NCI-H2029 (cell line): Measurements from ENCODE around the gene SPATA17.

Source experiments
- DNase-seq: peaks from one replicate; lab custom pipeline; 2025; lab: John Stamatoyannopoulos, UW

The SPATA17 gene

DNA sequence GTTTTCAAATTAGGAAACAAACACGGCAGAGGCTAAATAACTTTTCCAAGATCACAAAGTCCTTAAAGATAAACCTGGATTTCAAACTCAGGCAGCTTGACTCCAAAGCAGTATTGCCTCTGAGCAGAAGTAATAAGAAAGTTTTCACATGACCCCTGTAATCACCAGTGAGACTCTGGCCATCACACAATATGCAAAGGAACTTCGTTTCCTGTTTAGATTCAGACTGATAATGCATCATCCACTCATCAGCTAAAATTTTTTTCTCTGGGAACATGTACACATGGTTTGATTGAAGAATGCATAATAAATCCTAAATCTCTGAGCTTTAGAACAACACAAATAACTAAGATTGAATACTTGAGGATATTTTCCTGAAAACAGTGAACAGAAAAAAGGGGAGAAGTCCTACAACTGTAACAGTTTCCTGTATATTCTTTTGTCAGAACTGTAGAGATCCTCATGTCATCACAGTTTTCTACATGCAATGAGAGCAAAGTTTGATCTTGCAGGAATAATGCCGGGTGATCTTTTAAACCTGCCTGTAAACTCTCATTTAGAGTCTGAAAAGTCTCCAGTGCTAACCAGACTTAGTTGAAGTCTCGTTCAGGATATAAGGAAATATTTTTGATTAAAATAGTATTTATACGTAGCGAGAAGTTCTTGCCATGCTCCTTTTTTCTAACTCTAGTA, 225.3 kb downstream of the SPATA17 start:
- DNase-seq, result no peak

DNA sequence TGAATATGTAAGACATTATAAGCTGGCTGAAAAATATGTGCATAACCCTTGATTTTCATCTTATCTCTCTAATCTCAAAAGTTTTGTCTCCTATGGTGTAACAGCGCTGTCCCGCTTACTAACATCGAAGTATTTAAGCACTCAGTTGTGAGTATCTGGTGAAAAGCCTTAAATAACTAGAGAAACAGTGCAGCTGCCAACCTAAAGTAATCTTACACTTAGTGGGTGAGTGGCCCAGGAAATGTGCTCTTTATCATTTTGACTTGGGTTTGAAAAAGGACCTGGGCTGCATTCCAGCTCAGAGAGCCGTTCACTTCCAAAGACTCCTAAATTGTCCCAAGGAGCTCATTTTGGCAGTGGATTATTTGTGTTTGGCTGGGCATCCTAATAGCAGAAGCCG, 225.9 kb downstream of the SPATA17 start:
- DNase-seq, result no peak

DNA sequence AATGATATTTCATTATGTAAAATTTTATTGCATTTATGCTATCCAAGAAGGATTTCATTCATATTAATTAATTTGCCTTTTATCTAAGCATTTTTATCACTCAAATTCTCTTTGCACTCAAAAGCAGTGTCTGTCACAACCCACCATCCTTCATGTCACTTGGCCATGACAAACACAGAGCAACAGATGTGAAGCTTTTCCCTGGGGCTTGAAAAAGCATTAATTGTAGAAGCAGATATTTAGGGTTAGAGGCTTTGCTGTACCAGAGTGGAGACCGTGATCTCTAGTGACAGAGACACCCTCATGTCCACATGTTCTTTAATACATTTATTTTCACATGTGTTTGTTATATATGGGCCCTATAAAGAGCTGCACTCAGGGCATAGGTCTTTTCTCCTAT, 230.5 kb downstream of the SPATA17 start:
- no peak for DNase-seq

DNA sequence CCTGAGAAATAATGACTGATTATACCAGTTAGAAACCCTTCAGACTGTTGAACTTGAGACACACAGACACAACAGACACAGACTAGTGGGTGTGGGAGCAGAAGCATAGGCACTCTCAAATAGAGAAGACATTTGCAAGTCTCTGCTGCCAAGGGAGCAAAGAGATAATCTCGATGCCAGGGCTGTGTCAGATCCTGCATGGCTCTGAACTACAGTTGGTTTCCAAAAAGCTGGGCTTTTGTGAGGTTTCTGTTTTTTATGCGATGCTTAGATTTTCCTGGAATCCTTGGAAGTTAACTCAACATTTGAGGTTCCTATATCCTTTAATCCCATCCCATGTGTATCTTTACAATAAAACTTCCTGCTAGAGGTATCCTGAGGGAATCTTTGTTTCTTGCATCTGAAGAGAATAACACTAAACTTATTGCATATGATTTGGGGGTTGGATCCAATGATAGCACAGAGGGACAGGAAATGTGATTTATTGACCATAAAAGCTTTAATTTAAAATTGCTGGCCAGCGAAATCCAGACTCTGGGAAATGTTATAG, 236.4 kb downstream of the SPATA17 start:
- DNase-seq, result no peak

DNA sequence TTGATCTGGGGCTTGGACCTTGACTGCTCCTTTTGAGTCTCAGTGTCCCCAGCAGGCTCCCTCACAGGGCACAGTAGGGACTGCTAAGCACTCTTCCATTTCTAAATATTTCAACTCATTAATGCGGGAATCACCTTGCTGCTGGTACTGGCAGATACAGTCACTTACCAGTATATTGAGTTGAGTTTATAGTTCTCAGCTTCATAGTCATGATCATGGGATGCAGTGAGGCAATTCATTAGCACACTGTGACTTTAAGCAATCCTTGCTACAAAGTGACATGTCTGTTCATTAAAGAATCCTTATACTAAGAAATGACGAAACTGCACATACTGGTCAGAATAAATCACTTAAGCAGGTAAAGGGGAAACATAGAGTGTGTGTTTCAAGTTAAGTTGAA, 240.8 kb downstream of the SPATA17 start:
- no peak for DNase-seq

DNA sequence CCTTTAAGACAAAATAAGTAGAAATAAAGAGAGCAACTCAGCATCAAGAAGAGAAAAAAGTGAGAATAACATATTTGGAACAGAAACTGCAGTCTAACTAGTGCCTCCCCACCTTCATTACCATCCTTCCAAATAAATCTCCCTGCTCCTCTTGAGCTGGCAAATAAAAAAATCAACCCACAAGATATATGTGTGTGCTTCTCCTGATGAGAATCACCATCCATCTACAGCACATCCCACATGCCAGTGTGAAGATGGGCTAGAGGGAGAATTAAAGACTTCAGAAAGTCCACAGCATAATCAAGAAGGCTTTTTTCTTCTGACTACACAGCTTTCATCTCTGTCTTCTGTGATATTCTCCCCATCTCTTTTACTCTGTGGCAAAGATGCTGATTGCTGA, 244.1 kb downstream of the SPATA17 start:
- DNase-seq, result no peak

DNA sequence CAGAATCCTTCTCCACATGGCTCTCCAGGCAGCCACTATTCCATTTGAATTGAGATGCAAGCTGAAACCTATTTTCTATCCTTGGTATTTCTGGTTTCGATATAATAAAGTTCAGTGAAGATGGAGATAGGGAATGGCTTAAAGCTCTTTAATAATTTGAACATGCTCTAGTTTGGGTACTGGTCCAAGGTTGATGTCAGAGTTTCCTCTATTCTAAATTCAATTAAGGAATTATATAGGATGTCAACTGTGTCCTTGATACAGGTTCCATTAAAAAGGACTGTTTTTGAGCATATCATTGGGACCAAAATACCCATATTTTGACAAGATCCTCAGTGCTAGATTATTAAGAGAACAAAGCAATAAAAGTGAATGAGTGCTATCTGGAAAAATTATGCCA, 245.3 kb downstream of the SPATA17 start:
- DNase-seq, result no peak

DNA sequence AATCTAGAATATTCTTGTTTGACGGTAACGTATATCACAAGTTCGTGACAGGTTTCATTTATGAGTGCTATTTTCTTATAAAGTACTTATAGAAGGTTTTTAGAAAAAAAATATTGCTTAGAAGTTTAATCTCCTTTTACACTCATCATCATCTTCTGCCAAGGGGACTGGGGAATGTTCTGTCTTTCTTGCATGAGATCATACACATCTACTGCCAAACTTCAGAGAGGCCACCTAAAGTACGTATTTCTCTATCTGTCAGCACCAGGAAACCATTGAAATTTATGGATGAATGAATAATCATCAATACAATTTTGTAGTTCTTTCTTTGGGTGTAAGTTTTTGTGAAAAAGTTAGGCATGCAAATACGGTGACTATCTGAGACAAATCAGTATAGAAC, 245.8 kb downstream of the SPATA17 start:
- no peak for DNase-seq

DNA sequence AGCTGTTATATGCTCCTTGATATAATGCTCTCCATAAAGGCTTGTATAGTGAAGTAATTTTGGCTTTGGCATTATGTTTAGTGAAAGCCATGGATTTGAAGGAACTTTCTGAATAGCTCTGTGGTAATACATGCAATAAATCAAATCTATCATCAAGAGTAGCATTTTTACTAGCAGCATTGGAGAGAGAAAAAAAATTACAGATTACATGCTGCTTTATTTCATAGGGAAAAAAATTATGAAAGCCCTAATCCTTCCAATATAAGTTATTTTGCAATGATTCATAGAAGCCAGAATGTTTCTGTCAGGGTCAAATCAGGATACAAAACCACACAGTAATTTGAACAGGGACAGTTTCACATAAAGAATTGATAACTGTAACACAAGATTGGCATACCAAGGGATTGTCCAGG, 250.0 kb downstream of the SPATA17 start:
- no peak for DNase-seq

DNA sequence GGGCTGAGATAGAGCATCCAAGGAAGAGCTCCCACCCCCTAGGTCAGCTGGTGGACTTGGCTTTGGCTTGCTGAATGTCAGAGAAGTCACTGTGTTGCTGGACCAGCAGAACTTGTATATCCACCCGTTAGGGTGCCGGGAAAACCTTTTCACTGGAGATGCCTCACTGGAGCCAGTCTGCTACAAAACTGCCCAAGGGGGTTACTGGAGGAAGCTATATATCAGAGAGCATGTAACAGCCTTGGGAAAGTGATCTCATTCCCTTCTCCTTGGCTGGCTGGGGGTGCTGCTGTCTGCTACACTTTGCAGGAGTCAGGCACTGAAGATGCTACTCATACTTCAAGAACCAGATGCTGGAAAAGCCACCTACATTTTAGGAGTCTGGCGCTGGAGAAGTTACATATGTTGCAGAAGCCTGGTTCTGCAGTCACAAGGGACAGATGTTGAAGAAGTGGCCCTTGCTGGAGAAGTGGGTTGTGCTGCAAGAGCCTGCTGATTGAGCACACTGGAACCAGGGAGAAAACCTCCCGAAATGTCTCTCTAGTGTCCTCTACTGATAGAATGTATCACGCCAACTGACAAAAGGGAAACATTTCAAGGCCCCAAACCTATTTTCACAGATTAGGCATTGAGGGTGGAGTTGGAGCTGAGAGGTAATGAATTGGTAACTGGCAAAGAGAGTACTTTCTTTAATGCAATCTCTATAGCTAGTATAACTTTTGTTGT, 250.6 kb downstream of the SPATA17 start:
- DNase-seq, result no peak

DNA sequence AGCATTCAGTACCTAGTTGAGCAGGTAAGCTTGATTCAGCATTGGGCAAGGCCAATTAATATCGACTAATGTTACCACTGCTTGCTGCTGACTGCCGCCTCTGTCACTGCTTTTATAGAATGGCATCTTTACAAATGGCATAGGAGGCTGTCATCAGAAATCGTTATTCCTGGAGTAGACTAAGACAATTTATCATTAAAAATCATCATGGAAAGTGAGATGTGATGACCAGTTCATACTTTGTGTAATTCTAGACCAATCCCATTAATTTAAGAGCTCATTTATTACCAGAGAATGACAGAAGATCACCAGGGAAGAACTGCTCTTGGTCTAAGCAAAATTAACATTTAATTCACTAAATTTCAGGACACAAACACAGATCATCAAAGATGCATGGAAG, 254.0 kb downstream of the SPATA17 start:
- DNase-seq, result no peak

DNA sequence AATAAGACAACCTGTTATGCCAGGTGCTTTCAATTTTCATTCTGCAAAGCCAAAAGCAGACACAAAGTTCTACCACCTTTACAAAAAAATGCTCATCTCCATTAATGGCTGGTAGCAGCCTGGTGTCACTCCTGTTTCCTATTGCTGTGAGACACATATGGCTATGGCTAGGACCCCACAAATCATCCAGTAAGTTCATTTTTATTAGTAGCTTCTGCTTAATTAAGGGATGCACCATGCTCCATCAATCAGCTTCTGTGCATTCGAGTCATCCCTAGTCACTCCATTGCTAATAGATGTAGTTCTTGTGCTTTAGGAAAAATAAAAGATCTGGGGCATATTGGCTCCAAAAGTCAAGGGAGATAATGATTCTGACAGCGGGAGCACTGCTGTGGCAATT, 257.2 kb downstream of the SPATA17 start:
- DNase-seq, result no peak

DNA sequence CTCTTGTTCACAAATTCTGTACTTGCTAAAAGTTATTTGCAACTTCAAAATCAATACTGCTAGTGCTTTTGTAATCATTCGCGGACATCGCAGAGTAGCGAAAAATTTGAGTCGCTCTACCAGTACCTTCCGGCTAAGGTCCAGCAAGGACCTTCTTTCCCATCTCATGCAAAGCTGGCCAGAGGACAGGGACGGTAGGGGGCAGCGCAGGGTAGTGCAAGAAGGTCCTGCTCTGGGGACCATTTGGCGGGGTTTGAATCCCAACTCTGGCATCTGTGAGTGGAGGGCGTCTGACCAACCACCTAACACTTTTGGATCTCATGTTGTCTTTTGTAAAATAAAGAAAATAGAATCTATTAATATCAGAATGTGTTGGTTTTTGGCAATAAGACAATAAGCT, 258.3 kb downstream of the SPATA17 start:
- no peak for DNase-seq

DNA sequence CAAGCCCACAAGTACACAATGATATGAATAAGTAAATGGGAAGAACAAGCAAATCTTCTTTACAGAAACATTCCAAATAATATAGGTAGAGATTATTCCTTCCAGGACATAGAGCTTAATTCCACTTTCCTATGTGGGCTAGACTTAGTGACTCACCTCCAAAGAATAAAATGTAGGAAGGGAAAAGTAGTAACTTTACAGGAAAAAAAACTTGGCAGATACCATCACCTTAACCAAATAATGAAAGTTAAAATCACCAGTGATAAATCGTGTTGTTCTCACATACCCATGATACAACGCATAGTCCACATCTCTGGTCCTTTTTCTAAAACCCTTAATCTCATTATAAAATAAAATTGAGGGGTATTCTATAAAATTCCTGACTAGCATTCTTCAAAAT, 260.8 kb downstream of the SPATA17 start:
- DNase-seq, result no peak

DNA sequence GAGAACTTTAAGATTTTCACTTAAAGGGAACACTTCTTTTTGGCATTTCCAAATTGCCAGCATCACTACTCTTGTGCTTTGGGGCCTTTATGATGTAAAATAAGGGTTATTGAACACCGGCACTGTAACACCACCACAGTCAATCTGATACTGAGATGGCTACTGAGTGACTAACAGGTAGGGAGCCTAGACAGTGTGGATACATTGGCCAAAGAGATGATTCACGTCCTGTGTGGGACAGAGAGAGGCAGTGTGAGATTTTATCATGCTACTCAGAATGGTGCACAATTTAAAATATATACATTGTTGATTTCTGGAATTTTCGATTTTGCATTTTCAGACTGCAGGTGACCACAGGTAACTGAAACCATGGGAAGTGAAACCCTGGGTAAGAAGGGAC, 261.6 kb downstream of the SPATA17 start:
- no peak for DNase-seq

DNA sequence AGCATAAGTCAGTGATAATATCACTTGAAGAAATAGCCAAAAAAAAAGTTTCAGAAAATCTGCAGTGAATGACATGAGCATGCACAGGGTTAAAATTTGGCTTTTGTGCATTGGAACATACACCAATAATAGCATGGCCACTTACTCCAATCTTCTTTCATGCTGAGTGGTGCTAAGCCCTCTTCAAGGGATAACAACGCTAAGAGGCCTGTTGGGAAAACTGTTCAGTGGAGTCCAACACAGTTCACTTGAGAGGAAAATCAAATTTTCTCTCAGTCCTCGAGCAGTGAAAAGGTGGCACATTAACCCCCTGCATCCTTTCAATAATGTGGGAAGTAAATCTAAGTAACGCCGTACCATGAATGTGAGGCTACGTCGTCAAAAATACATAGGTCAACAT, 264.7 kb downstream of the SPATA17 start:
- DNase-seq, result no peak

DNA sequence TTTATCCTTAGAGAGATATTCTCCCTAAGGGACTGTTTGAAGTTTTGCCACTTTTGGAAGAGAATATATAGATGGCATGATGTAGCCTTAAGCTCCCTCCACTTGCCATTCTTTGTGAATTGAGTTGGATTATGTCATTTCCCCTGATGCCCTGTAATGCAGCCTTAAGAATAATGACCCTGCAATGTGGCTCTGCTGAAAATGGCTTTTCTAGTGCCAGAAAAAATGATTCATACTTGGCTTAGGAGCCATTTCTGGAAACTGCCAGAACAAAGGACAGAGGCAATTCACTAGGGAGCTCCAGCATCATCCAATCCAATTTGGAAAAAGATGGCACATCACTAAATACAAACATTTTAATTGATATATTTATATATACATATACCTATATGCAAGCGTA, 265.3 kb downstream of the SPATA17 start:
- DNase-seq, result no peak

DNA sequence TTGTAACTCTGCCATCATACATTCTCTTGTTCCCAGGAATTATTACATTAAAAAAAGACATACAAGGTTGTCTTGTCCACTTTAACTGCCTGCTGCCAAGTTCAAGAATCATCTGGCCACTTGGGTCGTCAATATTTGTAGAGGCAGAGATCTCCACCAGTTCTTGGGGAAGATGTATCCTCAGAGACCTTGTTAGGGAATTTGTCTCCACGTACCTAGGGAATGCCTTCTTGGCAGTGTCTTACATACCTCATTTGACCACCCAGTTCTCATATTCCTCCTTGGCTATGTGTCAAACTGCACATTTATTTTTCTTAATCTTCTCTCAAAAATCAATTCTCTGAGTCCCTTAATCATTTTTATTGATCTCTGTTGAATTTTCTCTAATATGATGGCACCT, 266.0 kb downstream of the SPATA17 start:
- DNase-seq, result no peak

DNA sequence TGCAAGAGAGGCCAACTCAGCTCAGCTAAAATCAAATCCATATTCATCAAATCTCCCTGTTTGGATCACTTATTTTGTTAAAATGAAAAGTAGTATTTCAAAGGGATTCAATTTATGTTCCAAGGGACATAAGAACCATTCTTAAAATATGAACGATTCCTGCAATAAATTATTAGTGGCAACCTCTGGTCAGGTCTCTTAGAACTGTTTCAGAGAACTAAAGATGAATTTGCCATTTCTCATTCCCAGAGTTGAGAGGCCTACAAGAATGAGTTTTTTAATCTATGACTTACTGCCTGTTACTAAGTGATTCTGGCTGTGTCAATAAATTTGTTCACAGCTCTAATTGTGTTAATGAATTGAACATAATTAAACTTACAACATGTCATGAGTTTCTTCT, 268.5 kb downstream of the SPATA17 start:
- no peak for DNase-seq

DNA sequence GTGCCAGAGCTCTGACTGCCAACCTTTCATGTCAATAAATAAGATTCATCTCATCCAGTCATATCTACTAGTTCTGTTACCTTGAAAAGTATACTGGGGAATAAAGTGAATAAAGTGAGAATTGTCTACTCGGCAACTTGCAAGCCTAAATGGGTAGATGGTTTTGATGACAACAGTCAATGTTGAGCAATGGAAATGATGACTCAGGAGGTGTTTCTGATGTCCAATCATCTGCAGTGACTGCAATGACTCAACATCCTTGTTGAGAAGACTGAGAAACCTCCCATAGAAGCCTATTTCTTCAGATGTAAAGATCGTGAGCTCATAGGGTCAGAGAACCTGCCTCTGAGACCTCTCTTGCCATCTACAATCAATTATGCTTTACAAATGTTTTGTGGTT, 276.4 kb downstream of the SPATA17 start:
- no peak for DNase-seq

DNA sequence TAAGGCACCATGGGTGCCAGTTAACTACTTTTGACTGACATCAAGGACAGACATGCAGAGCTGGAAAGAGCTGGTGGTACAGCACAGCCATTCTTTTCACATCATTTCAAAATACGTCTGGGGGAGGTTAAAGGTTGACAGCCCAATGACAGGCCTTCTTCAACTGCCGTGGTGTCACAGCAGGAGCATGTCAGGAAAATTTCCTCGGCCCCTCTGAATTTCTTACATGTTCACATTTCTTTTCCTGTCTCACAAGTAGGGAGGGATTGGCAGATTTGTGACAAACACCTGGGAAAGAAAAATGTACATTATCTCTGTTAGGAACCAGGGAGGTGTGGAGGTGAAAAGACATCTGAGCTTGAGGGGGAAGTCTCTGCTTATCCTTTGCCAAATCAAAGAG, 279.1 kb downstream of the SPATA17 start:
- DNase-seq, result no peak

DNA sequence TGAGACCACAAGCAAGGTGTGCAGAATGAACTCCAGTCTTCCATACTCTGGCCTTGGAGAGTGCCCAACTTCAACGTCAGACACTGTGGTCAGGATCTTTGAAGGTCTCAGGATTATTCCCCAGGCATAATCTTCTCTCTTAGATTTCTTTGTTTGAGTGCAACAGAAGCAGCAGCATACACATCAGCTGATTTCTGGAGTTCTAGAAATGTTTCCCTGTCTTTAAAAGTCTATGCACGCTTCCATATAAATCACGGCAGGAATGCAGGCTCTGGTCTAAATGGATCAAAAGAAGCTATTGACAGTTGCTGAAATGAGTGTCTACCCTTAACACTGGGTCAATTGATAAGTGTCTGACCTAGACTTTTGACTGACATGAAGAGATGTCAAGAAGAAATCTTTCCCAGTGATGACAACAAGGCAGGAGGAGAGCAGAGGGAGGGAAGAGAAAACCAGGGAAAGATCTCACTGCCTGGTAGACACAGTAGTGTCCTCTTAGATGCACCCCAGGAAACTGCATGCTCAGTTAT, 279.7 kb downstream of the SPATA17 start:
- DNase-seq, result no peak

DNA sequence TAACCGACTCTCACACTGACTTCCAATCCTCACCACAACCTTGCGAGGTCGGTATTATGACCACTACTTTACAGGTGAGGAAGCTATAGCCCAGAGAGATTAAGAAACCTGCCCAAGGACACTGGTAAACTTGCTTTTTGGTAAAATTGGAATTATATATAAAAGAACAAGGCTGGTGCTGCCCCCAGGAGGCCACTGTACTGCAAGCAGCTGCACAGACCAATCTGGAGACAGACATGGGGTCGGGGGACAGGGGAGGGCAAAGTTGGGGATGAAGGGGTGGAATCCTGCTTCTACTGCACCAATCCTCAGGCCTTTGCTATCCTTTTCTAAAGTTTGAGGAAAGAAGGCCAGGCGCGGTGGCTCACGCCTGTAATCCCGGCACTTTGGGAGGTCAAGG, 280.8 kb downstream of the SPATA17 start:
- no peak for DNase-seq
